GM23248 (cell line): ENCODE data around the gene EIF3D.

Source experiments
- EZH2 ChIP-seq: fragments of 200-600 bp; sonication (generic); IDR thresholded peaks from 2 replicates; pipeline ENCODE4 v1.6.1; 2018; ENCODE audit warnings: antibody characterized with exemption, mild to moderate bottlenecking; ENCODE audit not compliant: insufficient read depth, poor library complexity, severe bottlenecking
- EZH2phosphoT487 ChIP-seq: fragments of 200-600 bp; sonication (generic); IDR thresholded peaks from 2 replicates; pipeline ENCODE4 v1.6.1; 2018; ENCODE audit warnings: antibody characterized with exemption, moderate library complexity, mild to moderate bottlenecking, low read depth; ENCODE audit not compliant: insufficient read depth

DNA sequence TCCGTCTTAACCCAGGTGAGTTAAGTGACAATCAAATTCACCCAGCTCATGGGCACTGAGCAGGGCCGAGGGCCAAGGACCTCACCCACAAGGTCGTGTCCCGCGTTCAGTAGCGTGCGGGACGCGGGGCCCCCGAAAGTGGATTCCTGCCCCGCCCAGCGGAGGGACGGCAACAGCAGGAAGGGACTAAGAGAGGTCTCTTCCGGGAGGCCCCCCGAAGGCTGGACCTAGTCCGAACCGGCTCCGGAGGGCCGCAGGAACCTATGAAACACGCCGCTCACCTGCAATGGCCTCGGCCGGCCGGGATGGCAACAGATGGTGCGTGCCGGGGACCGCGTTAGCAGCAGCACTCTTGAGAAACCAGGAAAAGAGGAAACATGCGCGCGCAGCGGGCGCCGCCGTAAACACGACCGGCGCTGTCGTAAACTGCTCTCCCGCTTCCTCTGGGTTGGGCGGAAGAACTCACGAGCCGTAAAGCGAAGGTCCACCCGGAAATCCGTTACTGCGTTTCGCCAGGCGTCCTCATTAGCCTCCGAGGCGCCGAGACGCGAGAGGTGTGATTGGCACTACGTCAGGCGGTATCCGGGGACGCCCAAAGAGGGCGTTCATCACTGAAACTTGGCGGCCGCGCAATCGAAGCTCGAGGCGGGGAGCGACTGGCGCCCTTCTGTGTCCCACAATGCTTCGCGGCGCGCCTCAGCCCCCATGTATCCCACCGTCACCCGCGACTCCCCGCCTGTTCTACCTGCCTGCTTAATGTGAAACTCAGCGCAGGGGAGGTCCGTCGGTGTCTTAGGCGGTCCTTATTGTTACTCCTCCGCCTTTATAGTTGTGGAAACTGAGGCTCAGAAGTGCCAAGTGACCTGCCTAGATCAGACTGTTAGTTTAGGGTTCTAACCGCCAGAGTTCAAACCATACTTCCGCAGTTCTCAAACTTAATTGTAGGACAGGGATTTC, at the start of gene EIF3D:
- TF ChIP-seq EZH2phosphoT487 = no peak
- TF ChIP-seq EZH2 = no peak
